ENCODE results near the gene ADGRG6.
A peak's percentile ranks its signal among the peaks of the same experiment; 100 is the strongest.
"Not testable (repeated sequence)": the region's sequence is repeated elsewhere in the genome, so short reads cannot be mapped to it uniquely, and the experiment has no call there.

ADGRG6 gene

DNA sequence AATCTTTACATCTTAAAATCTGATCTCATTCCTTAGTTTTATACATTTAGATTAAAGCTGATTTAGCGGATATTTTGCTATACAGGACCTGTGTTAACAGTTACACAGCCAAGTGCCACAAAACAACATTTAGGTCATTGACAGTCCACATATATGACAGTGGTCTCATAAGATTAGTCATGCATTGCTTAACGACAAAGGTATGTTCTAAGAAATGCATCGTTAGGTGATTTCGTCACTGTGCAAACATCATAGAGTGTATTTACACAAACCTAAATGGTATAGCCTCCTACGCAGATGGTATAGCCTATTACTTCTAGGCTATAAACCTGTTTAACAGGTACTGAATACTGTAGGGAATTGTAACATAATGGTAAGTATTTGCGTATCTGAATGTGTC lies 21.6 kb downstream of the ADGRG6 start:
- DNase-seq = no peak

DNA sequence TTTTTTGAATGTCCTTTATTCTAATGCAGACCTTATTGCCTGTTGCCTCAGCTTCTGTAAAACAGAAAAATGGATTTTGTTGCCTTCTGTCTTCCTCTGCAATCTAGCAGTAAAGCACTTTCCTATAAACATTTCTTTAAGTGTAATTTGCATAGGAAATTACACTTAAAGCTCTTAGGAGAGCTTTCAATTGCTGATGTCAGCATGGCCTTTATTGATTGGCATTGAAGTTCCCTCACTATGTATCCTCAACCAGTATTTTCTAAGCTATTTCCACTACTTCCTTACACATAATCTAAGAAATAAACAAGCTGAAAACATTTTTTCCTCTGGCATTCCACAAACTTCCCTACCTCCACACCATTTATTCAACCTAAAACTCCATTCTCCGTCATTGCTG lies 22.3 kb downstream of the ADGRG6 start:
- no peak for DNase-seq

DNA sequence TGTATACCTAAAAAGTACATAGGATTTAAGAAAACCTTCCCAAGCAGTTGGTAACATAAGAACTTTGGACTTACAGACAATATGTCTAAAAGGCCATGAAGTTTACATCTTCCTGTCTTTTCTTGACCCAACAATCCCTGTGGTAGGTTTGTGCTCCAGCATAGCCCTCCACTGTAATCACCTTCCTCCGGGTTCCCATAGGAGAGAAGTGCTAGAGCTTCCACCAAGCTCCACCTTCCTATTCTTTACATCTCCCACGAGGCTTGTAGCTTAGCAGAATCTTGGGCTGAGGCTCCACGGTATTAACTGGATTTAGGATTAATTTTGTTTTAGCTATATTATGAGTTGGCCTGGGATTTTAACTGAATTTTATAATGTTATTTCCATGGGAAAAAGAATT lies 23.3 kb downstream of the ADGRG6 start:
- DNase-seq = no peak

GRCh38 chr6:142326540-142326939 lies 24.7 kb downstream of the ADGRG6 start:
- no peak for DNase-seq

DNA sequence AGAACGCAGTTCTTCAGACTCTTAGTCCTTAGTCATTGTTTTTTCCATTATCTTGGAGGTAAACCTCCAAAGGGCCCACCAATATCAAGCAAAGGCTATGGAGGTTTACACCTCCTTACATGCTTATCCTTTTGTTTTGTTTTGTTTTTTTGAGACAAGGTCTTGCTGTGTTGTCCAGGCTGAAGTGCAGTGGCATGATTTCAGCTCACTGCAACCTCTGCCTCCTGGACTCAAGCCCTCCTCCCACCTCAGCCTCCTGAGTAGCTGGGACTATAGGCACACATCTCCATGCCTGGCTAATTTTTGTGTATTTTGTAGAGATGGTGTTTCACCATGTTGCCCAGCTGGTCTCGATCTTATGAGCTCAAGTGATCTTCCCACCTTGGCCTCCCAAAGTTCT lies 26.3 kb downstream of the ADGRG6 start:
- DNase-seq = no peak

DNA sequence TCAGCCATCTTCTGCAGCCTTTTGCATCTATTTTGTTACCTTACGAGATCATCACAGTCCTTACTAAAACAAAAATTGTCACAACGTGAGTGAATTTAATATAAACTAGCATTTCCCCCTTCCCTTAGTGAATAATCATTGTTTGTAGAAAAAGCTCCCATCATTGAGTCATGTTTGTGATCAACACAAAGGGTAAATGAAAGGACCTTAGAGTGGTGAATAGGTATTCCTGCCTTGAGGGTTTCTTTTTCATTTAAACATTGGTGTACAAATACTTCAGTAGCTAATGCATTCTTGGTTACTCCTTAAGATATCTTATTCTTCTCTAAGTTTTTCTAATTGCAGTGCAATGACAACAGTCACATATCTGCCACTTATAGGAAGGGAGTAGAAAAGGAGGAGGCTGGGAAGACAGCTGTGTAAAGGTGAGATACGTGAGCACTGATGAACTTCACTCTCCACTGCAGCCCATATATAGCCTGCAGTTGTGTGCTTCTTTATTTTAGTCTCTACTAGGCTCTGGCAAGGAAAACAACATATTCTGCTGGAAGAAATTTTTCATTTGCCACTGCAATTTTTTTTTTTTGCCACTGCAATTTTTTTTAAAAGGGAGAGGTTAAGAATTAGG lies 27.8 kb downstream of the ADGRG6 start:
- DNase-seq = no peak

DNA sequence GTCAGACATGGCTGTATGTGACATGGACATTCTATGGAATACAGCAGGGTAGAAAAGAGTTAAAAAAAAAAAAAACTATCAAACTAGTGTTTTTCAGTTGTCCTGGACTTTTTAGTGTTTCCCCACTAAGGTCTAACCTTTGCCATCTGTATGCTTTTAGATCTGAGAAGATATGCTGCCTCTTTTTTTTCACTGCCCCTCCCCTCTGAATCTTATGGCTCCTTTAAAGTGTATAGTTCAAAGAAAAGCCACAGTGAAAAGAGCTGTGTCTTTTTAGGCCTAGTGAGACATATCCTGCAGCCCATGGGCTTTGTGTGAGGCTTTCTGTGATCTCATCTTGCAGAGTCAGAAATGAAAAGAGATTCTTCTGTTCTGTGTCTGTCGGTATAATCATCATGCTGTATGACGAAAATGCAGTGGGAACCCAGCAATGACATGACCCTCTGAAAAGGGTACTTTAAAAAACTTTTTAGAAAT lies 29.3 kb downstream of the ADGRG6 start:
- peak; percentile 1 for DNase-seq

DNA sequence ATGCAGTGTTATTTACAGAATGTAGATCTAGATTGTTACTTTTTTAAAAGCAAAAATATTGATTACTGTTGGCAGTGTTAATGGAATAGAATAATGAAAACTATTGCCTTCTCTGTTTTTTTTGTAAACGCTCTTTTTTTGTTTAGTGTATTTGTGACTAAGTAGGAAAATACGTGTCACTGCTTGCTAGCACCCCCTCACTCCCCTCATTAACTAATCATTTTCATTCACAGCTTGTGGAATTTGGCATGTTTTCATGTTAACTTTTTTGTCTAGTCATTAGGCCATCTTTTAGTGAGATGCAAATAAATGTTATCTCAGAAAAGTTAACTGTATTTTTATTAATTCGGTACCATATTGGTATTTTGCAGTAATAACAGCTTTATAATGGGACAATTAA lies 29.8 kb downstream of the ADGRG6 start:
- DNase-seq = no peak

- DNase-seq = no peak
These were observed 30.7 kb downstream of the ADGRG6 start for GRCh38 chr6:142332393-142333098.

DNA sequence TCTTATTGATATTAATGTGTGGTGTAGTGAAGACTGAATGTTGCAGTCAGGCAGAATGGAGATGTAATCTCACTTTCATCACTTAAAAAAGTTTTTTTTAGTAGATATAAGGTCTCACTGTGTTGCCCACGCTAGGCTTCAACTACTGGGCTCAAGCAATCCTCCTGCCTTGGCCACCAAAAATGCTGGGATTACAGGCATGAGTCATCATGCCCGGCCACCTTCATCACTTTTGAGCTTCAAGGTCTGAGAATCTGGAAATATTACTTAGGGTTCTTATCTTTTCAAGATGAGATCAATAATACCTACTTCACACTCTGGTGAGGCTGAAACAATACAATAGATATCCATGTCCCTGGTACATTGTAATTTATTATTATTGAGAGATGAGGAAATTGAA lies 31.6 kb downstream of the ADGRG6 start:
- no peak for DNase-seq

- DNase-seq = no peak
These were observed 32.5 kb downstream of the ADGRG6 start for GRCh38 chr6:142334294-142334693.

DNA sequence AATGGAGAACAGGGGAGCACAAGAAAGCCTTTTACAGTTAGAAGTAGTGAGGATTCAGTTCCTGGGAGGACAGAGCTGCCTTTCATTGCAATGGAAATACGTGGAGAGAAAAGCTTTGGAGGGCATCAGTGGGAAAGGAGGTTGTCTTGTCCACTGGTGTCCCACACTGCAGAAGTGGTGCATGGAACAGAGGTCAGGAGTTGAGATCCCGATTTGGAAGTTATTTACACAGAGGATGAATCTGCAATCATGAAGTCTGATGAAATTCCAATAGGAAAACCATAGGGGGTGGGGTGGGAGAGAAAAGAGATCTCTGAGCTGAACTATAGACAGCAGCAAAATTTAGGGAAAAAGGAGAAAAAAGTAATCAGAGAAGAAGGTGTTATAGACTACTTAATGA lies 33.6 kb downstream of the ADGRG6 start:
- DNase-seq = no peak

DNA sequence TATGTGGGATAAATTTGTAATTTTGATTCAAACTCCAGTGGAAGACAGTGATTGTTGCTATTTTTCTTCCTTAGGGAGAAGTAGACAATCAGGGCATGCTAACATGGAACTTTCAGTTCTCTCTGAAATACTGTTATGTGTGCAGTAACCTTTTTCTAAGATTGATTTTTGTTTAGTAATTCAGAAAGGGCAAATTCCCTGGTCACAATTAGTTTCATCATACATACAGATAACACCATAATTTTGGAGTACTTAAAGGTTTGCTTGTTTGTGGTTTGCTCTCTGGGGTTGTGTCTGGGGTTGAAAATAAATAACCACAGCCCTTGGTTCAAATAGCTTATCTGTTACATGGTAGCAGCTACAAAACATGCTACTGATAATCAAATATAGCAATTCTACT lies 34.4 kb downstream of the ADGRG6 start:
- no peak for DNase-seq

DNA sequence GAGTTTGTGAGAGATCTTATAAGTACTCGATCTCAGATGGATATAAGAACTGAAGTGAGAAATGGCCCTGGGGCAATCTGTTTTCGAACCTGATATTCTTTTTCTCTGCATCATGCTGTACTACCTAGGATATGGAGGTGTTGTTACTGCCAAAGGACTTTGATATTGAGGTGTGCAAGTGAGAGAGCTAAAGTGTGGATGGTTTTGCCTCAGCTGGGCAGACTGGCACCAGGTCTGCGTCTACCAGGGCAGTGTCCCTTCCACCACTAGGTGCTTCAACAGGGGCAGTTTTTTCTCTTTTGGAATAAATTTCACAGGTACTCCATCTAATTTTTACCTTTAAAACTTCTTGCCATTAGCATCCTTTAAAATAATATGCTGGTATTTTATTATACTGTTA lies 35.0 kb downstream of the ADGRG6 start:
- no peak for DNase-seq

DNA sequence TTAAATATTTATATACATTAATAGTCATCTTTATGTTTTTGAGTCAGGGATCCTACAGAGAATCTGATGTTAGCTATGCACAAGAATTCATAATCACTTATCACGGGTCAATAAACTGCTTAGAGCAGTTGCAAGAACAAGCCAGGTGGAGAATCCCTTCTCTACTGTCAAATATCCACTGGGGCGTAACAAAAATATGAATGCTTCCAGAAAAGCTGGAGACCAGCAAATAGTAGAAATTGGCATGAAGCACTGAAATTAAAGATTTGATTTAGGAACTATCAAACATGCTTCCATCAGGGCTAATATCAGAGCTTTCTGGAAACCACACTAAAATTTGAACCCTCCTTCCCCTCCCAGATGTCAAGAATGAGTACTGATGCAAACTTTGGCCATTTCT lies 37.3 kb downstream of the ADGRG6 start:
- no peak for DNase-seq

GRCh38 chr6:142339968-142340658 lies 38.3 kb downstream of the ADGRG6 start:
- no peak for DNase-seq

DNA sequence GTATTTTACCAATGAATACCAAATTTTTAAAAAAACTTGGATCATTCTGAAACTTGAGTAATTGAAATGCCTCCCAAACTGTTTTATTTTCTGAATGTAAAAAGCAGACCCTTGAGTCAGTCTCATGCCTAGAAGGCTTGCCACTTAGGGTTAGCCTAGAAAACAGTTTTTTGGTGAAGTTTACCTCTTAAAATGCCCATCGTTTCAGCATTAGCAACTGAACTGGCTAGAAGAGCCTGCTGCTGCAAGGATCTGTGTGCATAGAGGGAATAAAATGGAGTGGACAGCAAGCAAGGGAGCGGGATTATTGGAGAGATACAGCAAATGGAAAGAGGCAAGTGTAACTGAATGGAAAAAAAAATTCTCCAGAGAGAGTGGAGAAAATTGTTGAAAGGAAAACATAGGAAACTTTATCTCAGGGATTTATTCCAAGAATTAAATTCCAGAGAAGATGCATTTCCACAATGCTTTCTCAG lies 40.1 kb downstream of the ADGRG6 start:
- no peak for DNase-seq

DNA sequence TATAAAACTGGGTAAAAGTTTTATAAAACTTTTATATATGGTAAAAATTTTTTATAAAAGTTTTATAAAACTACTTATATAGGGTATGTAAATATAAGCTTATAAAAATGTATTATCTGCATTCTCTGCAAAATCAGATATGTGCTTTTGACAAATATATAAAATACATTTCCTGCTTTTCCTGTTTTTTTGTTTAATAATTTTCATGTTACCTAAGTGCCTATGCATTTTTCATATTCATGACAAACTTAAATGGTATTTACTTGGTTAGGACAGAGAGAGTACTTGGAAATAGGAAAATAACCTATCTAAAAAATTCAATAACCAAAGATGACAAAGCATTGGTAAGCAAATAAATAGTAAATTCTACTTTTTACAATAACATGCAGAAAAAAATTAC lies 41.2 kb downstream of the ADGRG6 start:
- DNase-seq = no peak

DNA sequence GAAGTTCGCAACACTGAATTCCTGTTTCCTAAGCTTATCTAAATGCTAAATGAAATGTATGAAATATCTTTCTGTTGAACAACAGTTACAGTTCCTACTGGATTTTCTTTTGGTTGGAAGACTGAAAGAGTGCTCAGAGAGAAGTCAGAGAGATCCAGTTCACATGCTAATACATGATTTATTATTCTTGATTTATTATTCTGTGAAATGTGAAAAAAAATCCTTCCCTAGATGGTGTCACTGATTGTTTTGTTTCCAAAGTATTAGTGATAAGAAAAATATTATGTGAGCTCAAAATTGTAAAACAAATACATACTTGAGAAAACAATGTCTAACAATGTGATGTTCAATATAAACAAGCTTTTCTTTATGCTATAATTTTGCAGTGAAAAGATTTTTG lies 42.1 kb downstream of the ADGRG6 start:
- no peak for DNase-seq

DNA sequence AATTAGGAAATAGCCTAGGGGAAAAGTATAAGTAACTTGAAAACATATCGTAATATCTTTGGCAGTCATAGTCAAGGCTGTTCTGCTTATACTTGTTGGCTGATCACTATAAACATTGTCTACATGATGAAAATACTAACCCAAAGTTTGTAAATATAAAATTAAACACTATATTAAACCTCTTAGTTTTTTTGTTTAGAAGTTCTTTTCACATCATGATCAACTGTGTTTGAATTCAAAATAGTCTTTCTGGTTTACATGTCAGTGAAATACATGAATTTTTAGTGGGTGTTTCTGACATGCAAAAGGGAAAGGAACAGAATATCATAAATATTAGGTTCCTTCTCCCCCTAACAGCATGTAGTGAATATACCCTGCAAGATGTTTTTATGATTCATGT lies 43.5 kb downstream of the ADGRG6 start:
- no peak for DNase-seq

DNA sequence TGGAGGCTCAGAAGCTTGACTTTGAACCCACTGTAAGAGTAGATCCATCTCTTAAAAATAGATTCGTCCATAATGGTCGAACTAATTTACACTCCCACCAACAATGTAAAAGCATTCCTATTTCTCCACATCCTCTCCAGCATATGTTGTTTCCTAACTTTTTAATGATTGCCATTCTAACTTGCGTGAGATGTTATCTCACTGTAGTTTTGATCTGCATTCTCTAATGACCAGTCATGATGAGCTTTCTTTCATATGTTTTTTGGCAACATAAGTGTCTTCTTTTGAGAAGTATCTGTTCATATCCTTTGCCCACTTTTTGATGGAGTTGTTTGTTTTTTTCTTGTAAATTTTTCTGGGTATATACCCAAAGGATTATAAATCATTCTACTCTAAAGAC lies 44.4 kb downstream of the ADGRG6 start:
- DNase-seq = not testable (repeated sequence)

GRCh38 chr6:142349215-142349823 lies 47.5 kb downstream of the ADGRG6 start:
- no peak for DNase-seq

DNA sequence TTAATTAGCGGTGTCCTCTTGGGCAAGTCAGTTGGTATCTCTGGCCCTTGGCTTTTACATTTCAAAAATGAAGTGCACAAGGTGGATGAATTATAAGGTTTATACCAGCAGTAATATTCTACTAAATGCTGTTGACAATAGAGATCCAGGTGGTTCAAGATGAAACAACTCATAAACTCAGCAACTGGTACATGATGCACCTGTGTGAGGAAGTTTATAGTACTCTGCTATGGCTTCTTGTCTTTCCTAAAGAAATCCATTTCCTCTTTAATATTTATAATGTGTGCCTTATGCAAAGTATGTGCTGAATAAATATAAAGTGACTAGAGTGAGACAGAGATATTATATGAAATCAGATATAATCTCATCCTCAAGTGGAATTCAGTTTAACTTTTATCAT lies 48.5 kb downstream of the ADGRG6 start:
- DNase-seq = no peak

DNA sequence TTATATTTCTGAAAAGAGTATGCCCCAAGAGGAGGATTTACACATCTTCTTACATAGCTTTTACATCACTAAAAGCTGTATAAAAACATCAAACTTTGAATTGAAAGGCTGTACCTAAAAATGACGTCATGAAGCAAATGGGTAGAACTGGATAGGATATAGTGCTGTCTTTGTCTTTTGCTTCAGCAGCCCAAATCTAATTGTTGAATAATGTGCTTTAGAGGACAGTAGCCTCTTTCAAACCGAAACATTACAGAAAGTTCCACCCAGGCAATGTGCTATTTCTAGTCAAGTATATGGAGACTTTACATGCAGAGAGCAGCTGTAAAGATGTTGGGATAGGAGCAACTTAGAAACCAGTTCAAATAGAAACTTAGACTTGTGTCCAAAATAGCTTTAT lies 51.9 kb downstream of the ADGRG6 start:
- DNase-seq = no peak

Measured in CD4-positive, alpha-beta T cell treated with Interferon gamma for 1 hour (primary cell).